H1 (cell line): ENCODE results near the gene SRRM2. TPM values are rescaled to one million over a fixed set of nuclear protein-coding genes. Genes with fewer than 3 reads are reported as not detected.

Experiments
- CTCF ChIA-PET: fragments of 300-600 bp; sonication (Branson Sonifier 250); formaldehyde crosslinking; loops from one replicate; lab custom pipeline; 2021; ENCODE audit not compliant: partially characterized antibody; lab: Charles Lee
- POLR2A ChIA-PET: fragments of 300-600 bp; sonication (Branson Sonifier 250); formaldehyde crosslinking; loops from one replicate; lab custom pipeline; 2021; ENCODE audit warnings: inconsistent platforms; ENCODE audit not compliant: partially characterized antibody; lab: Charles Lee
- DNase-seq, 2 experiments: peaks; one replicate each; pipeline versions ENCODE4 v3.0.0 to v3.0.0-alpha.2; 2010 to 2022; ENCODE audit warnings: low spot score in 2 of 2, low read depth in 1 of 2, mixed read lengths in 1 of 2
- FAIRE-seq: peaks from 2 replicates; lab custom pipeline; 2011; peaks lifted over from hg19 to GRCh38; lab: Jason Lieb, UNC
- H2AFZ ChIP-seq: 2 replicates; pipeline ENCODE4 v1.8.1; 2012; ENCODE audit warnings: low read length, inconsistent platforms
- H2AK5ac ChIP-seq: 2 replicates; pipeline ENCODE4 v1.6.1; 2013; ENCODE audit warnings: low read depth, low read length
- H2BK120ac ChIP-seq: replicated peaks from 2 replicates; pipeline ENCODE3; 2013; ENCODE audit warnings: low read depth, low read length, inconsistent platforms
- H2BK12ac ChIP-seq: 2 replicates; pipeline ENCODE4 v1.6.1; 2013; ENCODE audit warnings: low read depth, low read length
- H2BK15ac ChIP-seq: 2 replicates; pipeline ENCODE4 v1.6.1; 2013; ENCODE audit warnings: low read length
- H2BK20ac ChIP-seq: 2 replicates; pipeline ENCODE4 v1.6.1; 2013; ENCODE audit warnings: low read length
- H2BK5ac ChIP-seq: 2 replicates; pipeline ENCODE4 v1.6.1; 2013; ENCODE audit warnings: low read depth, low read length
- H3K14ac ChIP-seq: 2 replicates; pipeline ENCODE4 v1.6.1; 2013; ENCODE audit warnings: inconsistent platforms; ENCODE audit not compliant: insufficient read length
- H3K18ac ChIP-seq: 2 replicates; pipeline ENCODE4 v1.6.1; 2013; ENCODE audit warnings: low read length; ENCODE audit errors: extremely low read depth
- H3K23ac ChIP-seq: 2 replicates; pipeline ENCODE4 v1.6.1; 2013; ENCODE audit warnings: inconsistent platforms; ENCODE audit not compliant: insufficient read length
- H3K23me2 ChIP-seq: 2 replicates; pipeline ENCODE4 v1.6.1; 2013; ENCODE audit warnings: low read depth, low read length
- H3K27ac ChIP-seq: 2 replicates; pipeline ENCODE4 v1.6.1; 2011; ENCODE audit warnings: low read depth, low read length, inconsistent platforms
- H3K27me3 ChIP-seq, 4 experiments: replicated peaks in 1 of 4; 1 replicate in 1 of 4; 2 replicates in 3 of 4; pipeline versions ENCODE4 v1.6.1 to v1.8.1; 2011 to 2013; ENCODE audit warnings: low read length in 3 of 4, mild to moderate bottlenecking in 3 of 4, inconsistent platforms in 2 of 4, mixed read lengths in 2 of 4, moderate library complexity in 1 of 4; ENCODE audit not compliant: control insufficient read depth in 3 of 4, insufficient read depth in 3 of 4; ENCODE audit errors: extremely low read depth in 1 of 4
- H3K36me3 ChIP-seq, 4 experiments: 2 replicates each; pipeline versions ENCODE4 v1.6.1 to v1.8.1; 2011 to 2013; ENCODE audit warnings: mild to moderate bottlenecking in 4 of 4, low read length in 3 of 4, moderate library complexity in 2 of 4, control low read depth in 1 of 4, inconsistent platforms in 1 of 4; ENCODE audit not compliant: insufficient read depth in 4 of 4, control insufficient read depth in 2 of 4
- H3K4ac ChIP-seq: replicated peaks from 2 replicates; pipeline ENCODE3; 2013; ENCODE audit warnings: low read length, low read depth, mixed read lengths, inconsistent platforms; ENCODE audit not compliant: insufficient read length
- H3K4me1 ChIP-seq, 4 experiments: replicated peaks in 1 of 4; 1 replicate in 1 of 4; 2 replicates in 3 of 4; pipeline versions ENCODE4 v1.6.1 to v1.8.1; 2011 to 2013; ENCODE audit warnings: low read length in 3 of 4, inconsistent platforms in 2 of 4, mixed read lengths in 1 of 4; ENCODE audit not compliant: insufficient read depth in 4 of 4, control insufficient read depth in 3 of 4
- H3K4me2 ChIP-seq, 2 experiments: 2 replicates each; pipeline versions ENCODE4 v1.6.1 to v1.8.1; 2011 to 2013; ENCODE audit warnings: low read depth in 2 of 2, low read length in 2 of 2, control low read depth in 1 of 2, inconsistent platforms in 1 of 2, mild to moderate bottlenecking in 1 of 2; ENCODE audit not compliant: insufficient read depth in 1 of 2
- H3K4me3 ChIP-seq, 4 experiments: fragments of 200-600, 300-600 bp in 1 of 4; sonication (generic), shearing (Covaris generic), sonication (Bioruptor Twin) in 1 of 4; 2 replicates each; pipeline versions ENCODE4 v1.5.1 to v1.8.1; 2011 to 2016; ENCODE audit warnings: low read length in 4 of 4, low read depth in 3 of 4, control low read depth in 2 of 4, inconsistent platforms in 2 of 4, mild to moderate bottlenecking in 2 of 4, mixed read lengths in 1 of 4, moderate library complexity in 1 of 4; ENCODE audit not compliant: insufficient read depth in 2 of 4; ENCODE audit errors: extremely low read depth in 1 of 4
- H3K56ac ChIP-seq: replicated peaks from 2 replicates; pipeline ENCODE3; 2013; ENCODE audit warnings: low read depth, mild to moderate bottlenecking, mixed read lengths, low read length, inconsistent platforms; ENCODE audit not compliant: insufficient read length
- H3K79me1 ChIP-seq: 2 replicates; pipeline ENCODE4 v1.6.1; 2013; ENCODE audit warnings: low read depth, low read length, control low read depth
- H3K79me2 ChIP-seq, 2 experiments: 2 replicates each; pipeline versions ENCODE4 v1.6.1 to v1.8.1; 2012 to 2013; ENCODE audit warnings: low read length in 2 of 2, mild to moderate bottlenecking in 2 of 2, inconsistent platforms in 1 of 2; ENCODE audit not compliant: insufficient read depth in 2 of 2, control insufficient read depth in 1 of 2
- H3K9ac ChIP-seq, 4 experiments: replicated peaks in 1 of 4; 1 replicate in 1 of 4; 2 replicates in 3 of 4; pipeline versions ENCODE4 v1.6.1 to v1.8.1; 2011 to 2013; ENCODE audit warnings: low read depth in 3 of 4, low read length in 3 of 4, control low read depth in 2 of 4, mild to moderate bottlenecking in 2 of 4, moderate library complexity in 2 of 4, inconsistent platforms in 1 of 4; ENCODE audit errors: extremely low read depth in 1 of 4
- H3K9me3 ChIP-seq, 2 experiments: 2 replicates each; pipeline versions ENCODE4 v1.6.1 to v1.8.1; 2012 to 2013; ENCODE audit warnings: mild to moderate bottlenecking in 2 of 2, moderate library complexity in 2 of 2, control low read depth in 1 of 2, inconsistent platforms in 1 of 2, low read depth in 1 of 2, low read length in 1 of 2, mixed read lengths in 1 of 2; ENCODE audit not compliant: insufficient read depth in 2 of 2
- H4K20me1 ChIP-seq, 2 experiments: replicated peaks in 1 of 2; 2 replicates each; pipeline versions ENCODE3 to v1.8.1; 2011 to 2013; ENCODE audit warnings: inconsistent platforms in 2 of 2, low read length in 2 of 2, mild to moderate bottlenecking in 1 of 2; ENCODE audit not compliant: insufficient read depth in 2 of 2, control insufficient read depth in 1 of 2
- H4K5ac ChIP-seq: 2 replicates; pipeline ENCODE4 v1.6.1; 2013; ENCODE audit warnings: low read length, low read depth, mixed read lengths, inconsistent platforms; ENCODE audit not compliant: insufficient read length
- H4K8ac ChIP-seq: 2 replicates; pipeline ENCODE4 v1.8.0; 2013; ENCODE audit warnings: mild to moderate bottlenecking, moderate library complexity, low read length, inconsistent platforms; ENCODE audit not compliant: insufficient read depth; ENCODE audit errors: extremely low read depth
- H4K91ac ChIP-seq: replicated peaks from 2 replicates; pipeline ENCODE3; 2013; ENCODE audit warnings: low read length, mixed read lengths, inconsistent platforms; ENCODE audit not compliant: insufficient read length
- ATF2 ChIP-seq: IDR thresholded peaks from 2 replicates; pipeline ENCODE4 v1.6.1; 2012; ENCODE audit warnings: low read length, inconsistent platforms
- POLR2A ChIP-seq, 2 experiments: IDR thresholded peaks; 1 replicate in 1 of 2; 2 replicates in 1 of 2; pipeline ENCODE4 v1.6.1; 2011; ENCODE audit warnings: low read depth in 2 of 2, low read length in 2 of 2, mild to moderate bottlenecking in 2 of 2; ENCODE audit errors: control extremely low read depth in 1 of 2
- WGBS, 2 experiments: shearing (Covaris generic) in 1 of 2; methylation state at CpG; one replicate each; pipeline versions ENCODE4 v1.1.6 to v1.1.7; 2013 to 2015; ENCODE audit warnings: low lambda C conversion rate in 2 of 2, mixed read lengths in 2 of 2, inconsistent platforms in 1 of 2, low coverage in 1 of 2, missing lambda C conversion rate in 1 of 2; ENCODE audit not compliant: insufficient replicate concordance in 2 of 2, insufficient coverage in 1 of 2, insufficient read length in 1 of 2; ENCODE audit errors: extremely low coverage in 1 of 2, missing lambda C conversion rate in 1 of 2; 5-methylcytosine and 5-hydroxymethylcytosine counted together
- polyA plus RNA-seq, 7 experiments: library from polyadenylated mRNA; depleted of rRNA in 3 of 7; stranded (reverse) in 5 of 7; unstranded in 2 of 7; fragments of >200 nt in 5 of 7; fragments of 200-250 nt in 2 of 7; gene quantifications; 1 replicate in 5 of 7; 2 replicates in 1 of 7; 4 replicates in 1 of 7; pipeline versions ENCODE4 v1.2.1 to v1.2.3, GENCODE V29; 2011 to 2013; ENCODE audit warnings: missing spikeins in 2 of 7, mixed read lengths in 2 of 7
- total RNA-seq: library from RNA; stranded (reverse); fragmentation: NEBNext Ultra II Directional; extraction: Animal tissue kit (Norgen Biotek cat#: 25700); gene quantifications from 2 replicates; pipeline ENCODE4 v1.2.1, GENCODE V29; 2021

SRRM2 gene
- total and polyA plus RNA-seq, 2 of the 8 experiments (the other 6 are each of a cell fraction or from before 2014, with no cell fraction given), result 300 to 579 TPM

GRCh38 chr16:2728034-2728433 is 24.4 kb upstream of the SRRM2 start:
- TF ChIP-seq ATF2, result no peak
- no peak for TF ChIP-seq POLR2A (IDR thresholded peaks at IDR 0.05; ENCODE audit: control extremely low read depth in 1 of 2, low read depth in 2 of 2, low read length in 2 of 2)
- H2AK5ac ChIP-seq, result no peak overlapping the region
- no peak overlapping the region for H2BK5ac ChIP-seq
- H3K27me3 ChIP-seq, result no peaks in the 10 kb centered on the region; a peak in 1 of 7 replicates
- H3K4me2 ChIP-seq, result no peak overlapping the region
- H4K20me1 ChIP-seq, result peaks cover 0 to 1% of the 10 kb centered on the region in 2 experiments
- H4K5ac ChIP-seq, result no peak overlapping the region
- H3K18ac ChIP-seq, result no peak overlapping the region
- H3K23ac ChIP-seq, result no peak overlapping the region
- no peak overlapping the region for H2BK12ac ChIP-seq
- ChIA-PET POLR2A (interaction anchor here (1.3 to 2.5 kb wide), 6 partner anchors 11 to 42 kb away, joined by 3 to 20 read pairs (median 4); partner anchors contain the start of gene SRRM2), CTCF (interaction anchor here (1.6 kb wide), 1 partner anchor 142 kb away, joined by 3 read pairs; no protein-coding TSS in a partner anchor)
- no peaks in the 10 kb centered on the region for H3K23me2 ChIP-seq
- no peak overlapping the region for H2BK15ac ChIP-seq
- H3K4me1 ChIP-seq, result no peaks in the 10 kb centered on the region
- H2BK120ac ChIP-seq, result no peak overlapping the region
- no peak overlapping the region for H3K4me3 ChIP-seq
- no peaks in the 10 kb centered on the region for H3K36me3 ChIP-seq
- H3K79me2 ChIP-seq, result no peaks in the 10 kb centered on the region
- H3K9me3 ChIP-seq, result no peaks in the 10 kb centered on the region
- H3K14ac ChIP-seq, result no peak overlapping the region
- H2BK20ac ChIP-seq, result no peak overlapping the region
- no peak overlapping the region for H2AFZ ChIP-seq
- no peak overlapping the region for H3K9ac ChIP-seq
- no peak overlapping the region for H3K27ac ChIP-seq
- H3K4ac ChIP-seq, result no peak overlapping the region
- DNase-seq (no peak), FAIRE-seq (no peak)
- no peak overlapping the region for H4K91ac ChIP-seq
- no peaks in the 10 kb centered on the region for H3K79me1 ChIP-seq
- no peak overlapping the region for H4K8ac ChIP-seq
- H3K56ac ChIP-seq, result no peak overlapping the region
- WGBS, 2 experiments, result 91% methylated on average over 7 of the region's 7 CpGs; no CpG with 5 or more reads in 1 of the 2 experiments
